K562 (cell line): ENCODE results near the gene SEC14L1.

Source experiments
- EGR1 ChIP-seq: fragments of 450-650 bp; conservative IDR thresholded peaks from 2 replicates; pipeline ENCODE4 v1.6.1; 2017; ENCODE audit warnings: mild to moderate bottlenecking
- ETV6 ChIP-seq, 3 experiments: fragments of 150-350 bp in 1 of 3; sonication (generic) in 1 of 3; formaldehyde crosslinking in 1 of 3; IDR thresholded peaks; 2 replicates each; pipeline versions ENCODE4 v1.6.1 to v1.8.0; 2014 to 2022; ENCODE audit warnings: borderline replicate concordance in 2 of 3, low read depth in 2 of 3, antibody characterized with exemption in 1 of 3, low read length in 1 of 3, mild to moderate bottlenecking in 1 of 3, missing genetic modification reagents in 1 of 3
- EZH2 ChIP-seq: IDR thresholded peaks from 2 replicates; pipeline ENCODE4 v1.6.1; 2012; ENCODE audit warnings: low read depth, mild to moderate bottlenecking, inconsistent platforms, low read length, borderline replicate concordance
- GTF2F1 ChIP-seq: IDR thresholded peaks from 2 replicates; pipeline ENCODE4 v1.6.1; 2011; ENCODE audit warnings: low read depth, low read length, improper control_type of control experiment
- MAZ ChIP-seq, 2 experiments: fragments of 450-650 bp in 1 of 2; sonication (generic) in 1 of 2; formaldehyde crosslinking; IDR thresholded peaks in 1 of 2; conservative IDR thresholded peaks in 1 of 2; 2 replicates each; pipeline versions ENCODE4 v1.4.0 to v1.5.0; 2020; ENCODE audit warnings: mild to moderate bottlenecking in 1 of 2, missing genetic modification reagents in 1 of 2
- MYC ChIP-seq, 2 experiments: fragments of 250-450 bp in 1 of 2; sonication (Bioruptor Pico) in 1 of 2; IDR thresholded peaks; 2 replicates each; pipeline versions ENCODE4 v1.5.1 to v1.6.1; 2012 to 2021; ENCODE audit warnings: low read depth in 2 of 2, borderline replicate concordance in 1 of 2, improper control_type of control experiment in 1 of 2, low read length in 1 of 2, mild to moderate bottlenecking in 1 of 2, moderate library complexity in 1 of 2
- SMAD3 ChIP-seq: fragments of 450-650 bp; formaldehyde crosslinking; conservative IDR thresholded peaks from 2 replicates; pipeline ENCODE4 v1.4.0; 2020; ENCODE audit warnings: mild to moderate bottlenecking
- SNRNP70 ChIP-seq: fragments of 200-400 bp; formaldehyde crosslinking; optimal IDR thresholded peaks from 2 replicates; pipeline ENCODE3; 2017; ENCODE audit warnings: low read depth, low read length
- ZNF121 ChIP-seq: sonication (generic); formaldehyde crosslinking; conservative IDR thresholded peaks from 2 replicates; pipeline ENCODE4 v1.8.0; 2022; ENCODE audit warnings: missing genetic modification reagents
- ZNF282 ChIP-seq: sonication (generic); formaldehyde crosslinking; IDR thresholded peaks from 2 replicates; pipeline ENCODE4 v1.8.1; 2023; ENCODE audit warnings: missing genetic modification reagents
- TF ChIP-seq, protein P1 (sequence below): fragments of 250-450 bp; sonication (Bioruptor Pico); IDR thresholded peaks from 2 replicates; pipeline ENCODE4 v1.4.0; 2020; ENCODE audit warnings: mild to moderate bottlenecking, moderate library complexity, borderline replicate concordance

- TF ChIP-seq ZNF282 (CRISPR knock-in tag) (no peak), GTF2F1 (no peak), MAZ (CRISPR knock-in tag; conservative IDR thresholded peaks at IDR 0.05 in 1 of 2, IDR thresholded peaks at IDR 0.05 in 1 of 2) (no peak), EZH2 (no peak), ETV6 (IDR thresholded peaks at IDR 0.05; ENCODE audit: borderline replicate concordance in 1 of 2, low read depth in 2 of 2, low read length in 1 of 2) (no peak), ETV6 (CRISPR knock-in tag; IDR thresholded peaks at IDR 0.05; ENCODE audit: borderline replicate concordance) (no peak), MYC (IDR thresholded peaks at IDR 0.05; ENCODE audit: low read depth, low read length) (no peak), MYC (CRISPR knock-in tag; IDR thresholded peaks at IDR 0.05; ENCODE audit: borderline replicate concordance, low read depth) (no peak), ZNF121 (CRISPR knock-in tag) (no peak), SNRNP70 (no peak), SMAD3 (CRISPR knock-in tag) (no peak), EGR1 (no peak)
- TF ChIP-seq, protein P1, sequence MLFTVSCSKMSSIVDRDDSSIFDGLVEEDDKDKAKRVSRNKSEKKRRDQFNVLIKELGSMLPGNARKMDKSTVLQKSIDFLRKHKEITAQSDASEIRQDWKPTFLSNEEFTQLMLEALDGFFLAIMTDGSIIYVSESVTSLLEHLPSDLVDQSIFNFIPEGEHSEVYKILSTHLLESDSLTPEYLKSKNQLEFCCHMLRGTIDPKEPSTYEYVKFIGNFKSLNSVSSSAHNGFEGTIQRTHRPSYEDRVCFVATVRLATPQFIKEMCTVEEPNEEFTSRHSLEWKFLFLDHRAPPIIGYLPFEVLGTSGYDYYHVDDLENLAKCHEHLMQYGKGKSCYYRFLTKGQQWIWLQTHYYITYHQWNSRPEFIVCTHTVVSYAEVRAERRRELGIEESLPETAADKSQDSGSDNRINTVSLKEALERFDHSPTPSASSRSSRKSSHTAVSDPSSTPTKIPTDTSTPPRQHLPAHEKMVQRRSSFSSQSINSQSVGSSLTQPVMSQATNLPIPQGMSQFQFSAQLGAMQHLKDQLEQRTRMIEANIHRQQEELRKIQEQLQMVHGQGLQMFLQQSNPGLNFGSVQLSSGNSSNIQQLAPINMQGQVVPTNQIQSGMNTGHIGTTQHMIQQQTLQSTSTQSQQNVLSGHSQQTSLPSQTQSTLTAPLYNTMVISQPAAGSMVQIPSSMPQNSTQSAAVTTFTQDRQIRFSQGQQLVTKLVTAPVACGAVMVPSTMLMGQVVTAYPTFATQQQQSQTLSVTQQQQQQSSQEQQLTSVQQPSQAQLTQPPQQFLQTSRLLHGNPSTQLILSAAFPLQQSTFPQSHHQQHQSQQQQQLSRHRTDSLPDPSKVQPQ (CRISPR knock-in tag): no peak
Measured at GRCh38 chr17:77184474-77184873, 43.7 kb downstream of the SEC14L1 start.
